GM12878 (cell line): Measurements from ENCODE around the gene HIPK4. TPM values are rescaled to one million over a fixed set of nuclear protein-coding genes. Genes with fewer than 3 reads are reported as not detected.

Experiments
- ATAC-seq: fragments of 200-7000 bp; cut with Tn5 transposase; 3 replicates; pipeline ENCODE4 v1.9.1; 2020; ENCODE audit warnings: mild to moderate bottlenecking, moderate library complexity
- BruUV-seq: library from RNA; stranded (reverse); fragments of 400-500 nt; replicated peaks from 2 replicates; lab custom pipeline; 2021; lab: Mats Ljungman, UMichigan
- CTCF ChIA-PET: fragments of 300-600 bp; sonication (Branson Sonifier 250); formaldehyde crosslinking; extraction: SDS; loops from one replicate; lab custom pipeline; 2021; ENCODE audit warnings: inconsistent platforms; lab: Yijun Ruan, JAX
- POLR2A ChIA-PET: fragments of 350-600 bp; formaldehyde crosslinking; extraction: SDS; loops from one replicate; lab custom pipeline; 2021; ENCODE audit warnings: inconsistent platforms; lab: Charles Lee
- RAD21 ChIA-PET: fragments of 300-600 bp; sonication (Branson Sonifier 250); formaldehyde crosslinking; loops from one replicate; lab custom pipeline; 2023; ENCODE audit warnings: antibody characterized with exemption; ENCODE audit not compliant: unreplicated experiment; lab: Charles Lee
- SMC1A ChIA-PET: fragments of 300-600 bp; sonication (Branson Sonifier 250); formaldehyde crosslinking; loops from one replicate; lab custom pipeline; 2023; ENCODE audit not compliant: unreplicated experiment, uncharacterized antibody; lab: Charles Lee
- DNase-seq: peaks from one replicate; pipeline ENCODE4 v3.0.0-alpha.2; 2011; ENCODE audit warnings: low read depth, low spot score
- FAIRE-seq: peaks from 3 replicates; lab custom pipeline; 2011; peaks lifted over from hg19 to GRCh38; lab: Jason Lieb, UNC
- H2AFZ ChIP-seq: 2 replicates; pipeline ENCODE4 v1.6.0; 2011; ENCODE audit warnings: low read depth, low read length, control low read depth; ENCODE audit not compliant: control insufficient read depth
- H3K27ac ChIP-seq: 2 replicates; pipeline ENCODE4 v1.5.1; 2011; ENCODE audit warnings: control low read depth; ENCODE audit not compliant: control insufficient read depth, insufficient read depth
- H3K27me3 ChIP-seq, 2 experiments: replicated peaks in 1 of 2; 2 replicates each; pipeline versions ENCODE4 v1.6.0 to v1.6.1; 2011; ENCODE audit warnings: low read length in 1 of 2; ENCODE audit not compliant: control insufficient read depth in 2 of 2, insufficient read depth in 2 of 2
- H3K36me3 ChIP-seq, 2 experiments: 2 replicates each; pipeline ENCODE4 v1.5.1; 2011; ENCODE audit warnings: low read length in 1 of 2; ENCODE audit not compliant: control insufficient read depth in 2 of 2, insufficient read depth in 2 of 2
- H3K4me1 ChIP-seq: 2 replicates; pipeline ENCODE4 v1.6.1; 2011; ENCODE audit warnings: mild to moderate bottlenecking, low read length, moderate library complexity, mixed read lengths; ENCODE audit not compliant: control insufficient read depth, insufficient read depth
- H3K4me2 ChIP-seq: 2 replicates; pipeline ENCODE4 v1.6.0; 2011; ENCODE audit warnings: control low read depth; ENCODE audit not compliant: control insufficient read depth, insufficient read depth
- H3K4me3 ChIP-seq: fragments of 200-600 bp; sonication (generic); 2 replicates; pipeline ENCODE4 v1.5.1; 2016
- H3K79me2 ChIP-seq: 2 replicates; pipeline ENCODE4 v1.6.0; 2011; ENCODE audit warnings: low read length; ENCODE audit not compliant: control insufficient read depth, insufficient read depth
- H3K9ac ChIP-seq: 2 replicates; pipeline ENCODE4 v1.8.0; 2011; ENCODE audit warnings: low read length, control low read depth, mixed read lengths; ENCODE audit not compliant: control insufficient read depth, insufficient read depth
- H3K9me3 ChIP-seq: replicated peaks from 3 replicates; pipeline ENCODE4 v1.5.1; 2011; ENCODE audit warnings: mild to moderate bottlenecking, low read length; ENCODE audit not compliant: control insufficient read depth, insufficient read depth
- H4K20me1 ChIP-seq: 2 replicates; pipeline ENCODE4 v1.6.0; 2011; ENCODE audit not compliant: control insufficient read depth, insufficient read depth
- BACH1 ChIP-seq: fragments of 450-650 bp; IDR thresholded peaks from 2 replicates; pipeline ENCODE4 v1.6.1; 2017; ENCODE audit warnings: mild to moderate bottlenecking, borderline replicate concordance
- EZH2 ChIP-seq: IDR thresholded peaks from 2 replicates; pipeline ENCODE4 v1.6.1; 2012; ENCODE audit warnings: low read depth, mild to moderate bottlenecking, control low read depth, inconsistent platforms, low read length, borderline replicate concordance; ENCODE audit not compliant: control insufficient read depth
- LARP7 ChIP-seq: fragments of 450-650 bp; IDR thresholded peaks from 2 replicates; pipeline ENCODE4 v1.6.1; 2017; ENCODE audit warnings: mild to moderate bottlenecking
- NBN ChIP-seq: fragments of 450-650 bp; IDR thresholded peaks from 2 replicates; pipeline ENCODE4 v1.6.1; 2016
- NR2C2 ChIP-seq: IDR thresholded peaks from 2 replicates; pipeline ENCODE4 v1.6.1; 2011; ENCODE audit warnings: borderline replicate concordance, low read depth; ENCODE audit not compliant: control insufficient read depth, insufficient read length
- POU2F2 ChIP-seq: IDR thresholded peaks from 3 replicates; pipeline ENCODE4 v1.6.1; 2011; ENCODE audit warnings: low read depth, mild to moderate bottlenecking, low read length, borderline replicate concordance
- SMAD5 ChIP-seq: IDR thresholded peaks from 2 replicates; pipeline ENCODE4 v1.6.1; 2016; ENCODE audit warnings: antibody characterized with exemption, low read depth
- SMC3 ChIP-seq: IDR thresholded peaks from 2 replicates; pipeline ENCODE4 v1.6.1; 2011; ENCODE audit warnings: low read length, improper control_type of control experiment, borderline replicate concordance
- SP1 ChIP-seq: IDR thresholded peaks from one replicate; pipeline ENCODE4 v1.6.1; 2011; ENCODE audit warnings: low read depth, low read length
- SRF ChIP-seq, 2 experiments: IDR thresholded peaks; 2 replicates each; pipeline ENCODE4 v1.6.1; 2011; ENCODE audit warnings: low read depth in 2 of 2, low read length in 2 of 2, mild to moderate bottlenecking in 1 of 2, moderate library complexity in 1 of 2
- TCF7 ChIP-seq: IDR thresholded peaks from 2 replicates; pipeline ENCODE4 v1.6.1; 2014; ENCODE audit warnings: antibody characterized with exemption, borderline replicate concordance
- ZNF622 ChIP-seq: fragments of 450-650 bp; IDR thresholded peaks from 2 replicates; pipeline ENCODE4 v1.6.1; 2017; ENCODE audit warnings: mild to moderate bottlenecking, inconsistent platforms
- WGBS: methylation state at CpG from one replicate; pipeline ENCODE4 v1.1.6; 2016; ENCODE audit warnings: low lambda C conversion rate; ENCODE audit not compliant: insufficient replicate concordance, insufficient coverage; ENCODE audit errors: missing lambda C conversion rate; 5-methylcytosine and 5-hydroxymethylcytosine counted together
- in situ Hi-C: fragments of 300-500 bp; cut with MboI; formaldehyde crosslinking; loops from 9 replicates; pipeline ENCODE4 v1.14.3; 2018; ENCODE audit warnings: mixed read lengths
- intact Hi-C: fragments of 100-400 bp; cut with micrococcal nuclease; formaldehyde crosslinking; loops from one replicate; pipeline ENCODE4 v1.14.2; 2022; ENCODE audit not compliant: unreplicated experiment
- polyA plus RNA-seq, 11 experiments: library from polyadenylated mRNA; depleted of rRNA in 4 of 11; unstranded in 6 of 11; stranded (reverse) in 5 of 11; fragments of >200 nt; fragmentation: Nextera tagmentation in 4 of 11; fragmentation: Illumina TruSeq in 1 of 11; extraction: Ambion mirVana in 4 of 11; extraction: Trizol in 1 of 11; gene quantifications; 1 replicate in 1 of 11; 2 replicates in 10 of 11; pipeline versions ENCODE4 v1.2.1 to v1.2.3, GENCODE V29; 2011 to 2016; ENCODE audit warnings: inconsistent platforms in 2 of 11, missing spikeins in 2 of 11, low read depth in 1 of 11
- total RNA-seq, 4 experiments: library from RNA; depleted of rRNA in 3 of 4; stranded (reverse); fragments of >200 nt in 3 of 4; fragmentation: Illumina TruSeq in 1 of 4; extraction: Trizol in 1 of 4; gene quantifications; 2 replicates each; pipeline versions ENCODE4 v1.2.1 to v1.2.3, GENCODE V29; 2013 to 2021
- TF ChIP-seq, protein P1 (sequence below): fragments of 450-650 bp; formaldehyde crosslinking; IDR thresholded peaks from 2 replicates; pipeline ENCODE4 v1.4.0; 2020; ENCODE audit warnings: mild to moderate bottlenecking, moderate library complexity
- TF ChIP-seq, protein P2 (sequence below): fragments of 450-650 bp; conservative IDR thresholded peaks from 2 replicates; pipeline ENCODE4 v1.6.1; 2017; ENCODE audit warnings: mild to moderate bottlenecking, moderate library complexity

Gene HIPK4
- total and polyA plus RNA-seq, 10 of the 15 experiments (the other 5 are each of a cell fraction or from before 2014, with no cell fraction given), result 0.07 to 0.13 (median 0.08) TPM; not detected in 7

DNA sequence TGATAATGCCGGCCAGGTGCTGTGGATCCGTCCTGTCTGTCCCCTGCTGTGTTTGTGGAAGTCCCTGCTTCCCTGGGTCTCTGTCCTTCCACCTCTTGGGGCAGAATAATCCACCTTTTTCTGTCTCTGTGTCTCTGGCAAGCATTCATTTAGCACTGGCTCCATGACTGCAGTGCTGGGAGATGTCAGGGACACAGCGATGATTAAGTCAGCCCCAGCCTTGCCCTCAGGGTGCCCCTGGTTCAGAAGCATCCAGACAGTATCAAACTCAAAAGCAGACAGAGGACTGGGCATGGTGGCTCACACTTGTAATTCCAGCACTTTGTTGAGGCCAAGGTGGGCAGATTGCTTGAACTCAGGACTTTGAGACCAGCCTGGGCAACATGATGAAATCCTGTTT, 1.5 kb downstream of the HIPK4 start:
- H3K4me1 ChIP-seq, result no peaks in the 10 kb centered on the region
- ChIA-PET RAD21 (no interaction called here), SMC1A (no interaction called here), POLR2A (no interaction called here), CTCF (interaction anchor here (0.6 kb wide), 1 partner anchor 210 kb away, joined by 4 read pairs; no protein-coding TSS in a partner anchor)
- no peak overlapping the region for H3K4me3 ChIP-seq
- DNase-seq (no peak), FAIRE-seq (no peak), ATAC-seq (no peak)
- BruUV-seq, result no TSS peak
- no peak overlapping the region for H3K27ac ChIP-seq
- no peak overlapping the region for H3K4me2 ChIP-seq
- no peak overlapping the region for H3K9ac ChIP-seq
- H4K20me1 ChIP-seq, result no peaks in the 10 kb centered on the region
- intact Hi-C loops, result no loop called here
- TF ChIP-seq NBN (no peak), POU2F2 (no peak), SMC3 (no peak), EZH2 (no peak), SRF (IDR thresholded peaks at IDR 0.05; ENCODE audit: low read depth in 2 of 2, low read length in 2 of 2) (no peak), LARP7 (no peak), TCF7 (no peak), BACH1 (no peak), ZNF622 (no peak), SMAD5 (no peak), NR2C2 (no peak), SP1 (no peak)
- TF ChIP-seq, protein P1, sequence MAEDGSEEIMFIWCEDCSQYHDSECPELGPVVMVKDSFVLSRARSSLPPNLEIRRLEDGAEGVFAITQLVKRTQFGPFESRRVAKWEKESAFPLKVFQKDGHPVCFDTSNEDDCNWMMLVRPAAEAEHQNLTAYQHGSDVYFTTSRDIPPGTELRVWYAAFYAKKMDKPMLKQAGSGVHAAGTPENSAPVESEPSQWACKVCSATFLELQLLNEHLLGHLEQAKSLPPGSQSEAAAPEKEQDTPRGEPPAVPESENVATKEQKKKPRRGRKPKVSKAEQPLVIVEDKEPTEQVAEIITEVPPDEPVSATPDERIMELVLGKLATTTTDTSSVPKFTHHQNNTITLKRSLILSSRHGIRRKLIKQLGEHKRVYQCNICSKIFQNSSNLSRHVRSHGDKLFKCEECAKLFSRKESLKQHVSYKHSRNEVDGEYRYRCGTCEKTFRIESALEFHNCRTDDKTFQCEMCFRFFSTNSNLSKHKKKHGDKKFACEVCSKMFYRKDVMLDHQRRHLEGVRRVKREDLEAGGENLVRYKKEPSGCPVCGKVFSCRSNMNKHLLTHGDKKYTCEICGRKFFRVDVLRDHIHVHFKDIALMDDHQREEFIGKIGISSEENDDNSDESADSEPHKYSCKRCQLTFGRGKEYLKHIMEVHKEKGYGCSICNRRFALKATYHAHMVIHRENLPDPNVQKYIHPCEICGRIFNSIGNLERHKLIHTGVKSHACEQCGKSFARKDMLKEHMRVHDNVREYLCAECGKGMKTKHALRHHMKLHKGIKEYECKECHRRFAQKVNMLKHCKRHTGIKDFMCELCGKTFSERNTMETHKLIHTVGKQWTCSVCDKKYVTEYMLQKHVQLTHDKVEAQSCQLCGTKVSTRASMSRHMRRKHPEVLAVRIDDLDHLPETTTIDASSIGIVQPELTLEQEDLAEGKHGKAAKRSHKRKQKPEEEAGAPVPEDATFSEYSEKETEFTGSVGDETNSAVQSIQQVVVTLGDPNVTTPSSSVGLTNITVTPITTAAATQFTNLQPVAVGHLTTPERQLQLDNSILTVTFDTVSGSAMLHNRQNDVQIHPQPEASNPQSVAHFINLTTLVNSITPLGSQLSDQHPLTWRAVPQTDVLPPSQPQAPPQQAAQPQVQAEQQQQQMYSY (CRISPR knock-in tag), result no peak
- TF ChIP-seq, protein P2, sequence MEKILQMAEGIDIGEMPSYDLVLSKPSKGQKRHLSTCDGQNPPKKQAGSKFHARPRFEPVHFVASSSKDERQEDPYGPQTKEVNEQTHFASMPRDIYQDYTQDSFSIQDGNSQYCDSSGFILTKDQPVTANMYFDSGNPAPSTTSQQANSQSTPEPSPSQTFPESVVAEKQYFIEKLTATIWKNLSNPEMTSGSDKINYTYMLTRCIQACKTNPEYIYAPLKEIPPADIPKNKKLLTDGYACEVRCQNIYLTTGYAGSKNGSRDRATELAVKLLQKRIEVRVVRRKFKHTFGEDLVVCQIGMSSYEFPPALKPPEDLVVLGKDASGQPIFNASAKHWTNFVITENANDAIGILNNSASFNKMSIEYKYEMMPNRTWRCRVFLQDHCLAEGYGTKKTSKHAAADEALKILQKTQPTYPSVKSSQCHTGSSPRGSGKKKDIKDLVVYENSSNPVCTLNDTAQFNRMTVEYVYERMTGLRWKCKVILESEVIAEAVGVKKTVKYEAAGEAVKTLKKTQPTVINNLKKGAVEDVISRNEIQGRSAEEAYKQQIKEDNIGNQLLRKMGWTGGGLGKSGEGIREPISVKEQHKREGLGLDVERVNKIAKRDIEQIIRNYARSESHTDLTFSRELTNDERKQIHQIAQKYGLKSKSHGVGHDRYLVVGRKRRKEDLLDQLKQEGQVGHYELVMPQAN, result no peak
- H3K27me3 ChIP-seq, result no peaks in the 10 kb centered on the region
- in situ Hi-C loops, result no loop called here
- H2AFZ ChIP-seq, result no peak overlapping the region
- H3K36me3 ChIP-seq, result no peaks in the 10 kb centered on the region
- no peaks in the 10 kb centered on the region for H3K9me3 ChIP-seq
- WGBS, result 43% methylated on average over 3 of the region's 3 CpGs
- H3K79me2 ChIP-seq, result no peaks in the 10 kb centered on the region
